Neural cell (in vitro differentiated cells): ENCODE data around the gene MYLK. TPM values are rescaled to one million over a fixed set of nuclear protein-coding genes. Genes with fewer than 3 reads are reported as not detected.

Source experiments
- H2AFZ ChIP-seq: fragments of 200-600, 300-800 bp; sonication (generic), shearing (Covaris generic); 2 replicates; pipeline ENCODE4 v1.6.0; 2014; ENCODE audit warnings: low read depth, mild to moderate bottlenecking, antibody characterized with exemption, low read length, moderate library complexity
- H3F3A ChIP-seq: fragments of 200-600 bp; shearing (Covaris generic); 2 replicates; pipeline ENCODE4 v1.6.1; 2016; ENCODE audit warnings: mild to moderate bottlenecking, moderate library complexity, mixed read lengths, antibody characterized with exemption, low read length; ENCODE audit not compliant: insufficient read depth, poor library complexity, severe bottlenecking
- H3K27ac ChIP-seq: fragments of 200-600, 300-800 bp; sonication (generic), shearing (Covaris generic); 2 replicates; pipeline ENCODE4 v1.5.1; 2014; ENCODE audit warnings: mild to moderate bottlenecking, low read length, moderate library complexity
- H3K27me3 ChIP-seq: fragments of 300-800, 200-600 bp; sonication (generic), shearing (Covaris generic); 2 replicates; pipeline ENCODE4 v1.6.0; 2014; ENCODE audit warnings: mild to moderate bottlenecking, low read depth, low read length, moderate library complexity; ENCODE audit not compliant: insufficient read depth
- H3K36me3 ChIP-seq: fragments of 300-800, 200-600 bp; sonication (generic), shearing (Covaris generic); 2 replicates; pipeline ENCODE4 v1.5.1; 2014; ENCODE audit warnings: mild to moderate bottlenecking, antibody characterized with exemption, low read length, moderate library complexity; ENCODE audit not compliant: insufficient read depth
- H3K4me2 ChIP-seq: fragments of 300-800, 200-600 bp; sonication (generic), shearing (Covaris generic); 2 replicates; pipeline ENCODE4 v1.6.0; 2014; ENCODE audit warnings: mild to moderate bottlenecking, low read length
- H3K4me3 ChIP-seq: fragments of 300-800, 200-600 bp; sonication (generic), shearing (Covaris generic); 2 replicates; pipeline ENCODE4 v1.5.1; 2014; ENCODE audit warnings: mild to moderate bottlenecking, low read length, moderate library complexity
- H3K79me2 ChIP-seq: fragments of 200-600 bp; shearing (Covaris generic); replicated peaks from 2 replicates; pipeline ENCODE4 v1.6.0; 2014; ENCODE audit warnings: mild to moderate bottlenecking, low read length, moderate library complexity; ENCODE audit not compliant: insufficient read depth
- H3K9ac ChIP-seq: fragments of 300-800, 200-600 bp; sonication (generic), shearing (Covaris generic); 2 replicates; pipeline ENCODE4 v1.6.1; 2016; ENCODE audit warnings: mild to moderate bottlenecking, low read length, mixed read lengths
- H3K9me2 ChIP-seq: fragments of 200-600 bp; shearing (Covaris generic); 2 replicates; pipeline ENCODE4 v1.6.1; 2016; ENCODE audit warnings: mild to moderate bottlenecking, low read length, mixed read lengths; ENCODE audit not compliant: insufficient read depth
- H3K9me3 ChIP-seq: fragments of 200-600, 300-800 bp; sonication (generic), shearing (Covaris generic); 2 replicates; pipeline ENCODE4 v1.6.1; 2016; ENCODE audit warnings: mild to moderate bottlenecking, mixed run types, low read length, moderate library complexity, mixed read lengths
- H4K20me1 ChIP-seq: fragments of 200-600 bp; shearing (Covaris generic); 2 replicates; pipeline ENCODE4 v1.6.1; 2016; ENCODE audit warnings: mild to moderate bottlenecking, mixed run types; ENCODE audit not compliant: insufficient read depth
- EP300 ChIP-seq: fragments of 450-650 bp; conservative IDR thresholded peaks from 2 replicates; pipeline ENCODE4 v1.6.1; 2014; ENCODE audit warnings: antibody characterized with exemption, mild to moderate bottlenecking, moderate library complexity; ENCODE audit not compliant: poor library complexity, severe bottlenecking
- EZH2 ChIP-seq: fragments of 200-600, 300-800 bp; shearing (Covaris generic), sonication (generic); IDR thresholded peaks from 2 replicates; pipeline ENCODE4 v1.6.1; 2014; ENCODE audit warnings: antibody characterized with exemption, low read length, borderline replicate concordance, mild to moderate bottlenecking; ENCODE audit not compliant: insufficient read depth, poor library complexity, severe bottlenecking
- MXI1 ChIP-seq: fragments of 450-650 bp; conservative IDR thresholded peaks from 2 replicates; pipeline ENCODE4 v1.6.1; 2014; ENCODE audit warnings: antibody characterized with exemption, mild to moderate bottlenecking; ENCODE audit not compliant: poor library complexity, severe bottlenecking
- POLR2AphosphoS5 ChIP-seq: IDR thresholded peaks from 2 replicates; pipeline ENCODE4 v1.6.1; 2012
- RAD21 ChIP-seq: fragments of 450-650 bp; conservative IDR thresholded peaks from 2 replicates; pipeline ENCODE4 v1.6.1; 2014; ENCODE audit warnings: antibody characterized with exemption, mild to moderate bottlenecking, moderate library complexity
- SMC3 ChIP-seq: fragments of 450-650 bp; conservative IDR thresholded peaks from 2 replicates; pipeline ENCODE4 v1.6.1; 2014; ENCODE audit warnings: antibody characterized with exemption, mild to moderate bottlenecking, moderate library complexity; ENCODE audit not compliant: poor library complexity
- TAF1 ChIP-seq: IDR thresholded peaks from 2 replicates; pipeline ENCODE4 v1.6.1; 2012; ENCODE audit warnings: low read depth
- polyA plus RNA-seq: library from polyadenylated mRNA; depleted of rRNA; stranded (reverse); fragments of >200 nt; gene quantifications from 2 replicates; pipeline ENCODE4 v1.2.3, GENCODE V29; 2014
- TF ChIP-seq, protein P1 (sequence below): fragments of 450-650 bp; IDR thresholded peaks from 2 replicates; pipeline ENCODE4 v1.5.1; 2014; ENCODE audit warnings: antibody characterized with exemption, mild to moderate bottlenecking, moderate library complexity; ENCODE audit not compliant: poor library complexity, severe bottlenecking
- TF ChIP-seq, protein P2 (sequence below): IDR thresholded peaks from 2 replicates; pipeline ENCODE4 v1.6.1; 2012; ENCODE audit warnings: borderline replicate concordance

Gene MYLK
- polyA plus RNA-seq, 1 donor from 2014 or later, result 0.43 TPM

DNA sequence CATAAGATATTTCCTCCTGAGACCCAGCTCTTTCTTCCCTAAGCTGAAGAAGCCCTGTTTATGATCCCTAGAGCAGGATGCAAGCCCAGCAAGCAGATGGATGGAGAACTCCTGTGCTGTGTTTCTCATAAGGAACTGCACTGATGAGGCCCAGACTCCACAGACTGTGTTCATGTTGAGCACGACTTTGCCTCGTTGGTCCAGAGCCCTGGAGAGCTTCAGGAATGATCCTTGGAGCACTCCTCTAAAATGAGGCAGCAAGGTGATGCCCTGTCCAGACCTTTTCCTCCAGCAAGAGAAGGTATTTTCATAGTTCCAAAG is 83.8 kb downstream of the MYLK start:
- Histone ChIP-seq H3K79me2 (no peaks in the 10 kb centered on the region), H4K20me1 (no peaks in the 10 kb centered on the region), H3K4me2 (no peak overlapping the region), H3K4me3 (no peak overlapping the region), H3K9ac (no peak overlapping the region), H3K36me3 (no peaks in the 10 kb centered on the region), H3K27me3 (no peaks in the 10 kb centered on the region), H3K9me3 (no peaks in the 10 kb centered on the region), H2AFZ (no peak overlapping the region), H3K27ac (no peak overlapping the region), H3K9me2 (no peaks in the 10 kb centered on the region), H3F3A (no peaks in the 10 kb centered on the region)
- TF ChIP-seq TAF1 (no peak), EZH2 (no peak), MXI1 (no peak), RAD21 (no peak), SMC3 (no peak)
- TF ChIP-seq, protein P1, sequence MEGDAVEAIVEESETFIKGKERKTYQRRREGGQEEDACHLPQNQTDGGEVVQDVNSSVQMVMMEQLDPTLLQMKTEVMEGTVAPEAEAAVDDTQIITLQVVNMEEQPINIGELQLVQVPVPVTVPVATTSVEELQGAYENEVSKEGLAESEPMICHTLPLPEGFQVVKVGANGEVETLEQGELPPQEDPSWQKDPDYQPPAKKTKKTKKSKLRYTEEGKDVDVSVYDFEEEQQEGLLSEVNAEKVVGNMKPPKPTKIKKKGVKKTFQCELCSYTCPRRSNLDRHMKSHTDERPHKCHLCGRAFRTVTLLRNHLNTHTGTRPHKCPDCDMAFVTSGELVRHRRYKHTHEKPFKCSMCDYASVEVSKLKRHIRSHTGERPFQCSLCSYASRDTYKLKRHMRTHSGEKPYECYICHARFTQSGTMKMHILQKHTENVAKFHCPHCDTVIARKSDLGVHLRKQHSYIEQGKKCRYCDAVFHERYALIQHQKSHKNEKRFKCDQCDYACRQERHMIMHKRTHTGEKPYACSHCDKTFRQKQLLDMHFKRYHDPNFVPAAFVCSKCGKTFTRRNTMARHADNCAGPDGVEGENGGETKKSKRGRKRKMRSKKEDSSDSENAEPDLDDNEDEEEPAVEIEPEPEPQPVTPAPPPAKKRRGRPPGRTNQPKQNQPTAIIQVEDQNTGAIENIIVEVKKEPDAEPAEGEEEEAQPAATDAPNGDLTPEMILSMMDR, result no peak
- TF ChIP-seq, protein P2, sequence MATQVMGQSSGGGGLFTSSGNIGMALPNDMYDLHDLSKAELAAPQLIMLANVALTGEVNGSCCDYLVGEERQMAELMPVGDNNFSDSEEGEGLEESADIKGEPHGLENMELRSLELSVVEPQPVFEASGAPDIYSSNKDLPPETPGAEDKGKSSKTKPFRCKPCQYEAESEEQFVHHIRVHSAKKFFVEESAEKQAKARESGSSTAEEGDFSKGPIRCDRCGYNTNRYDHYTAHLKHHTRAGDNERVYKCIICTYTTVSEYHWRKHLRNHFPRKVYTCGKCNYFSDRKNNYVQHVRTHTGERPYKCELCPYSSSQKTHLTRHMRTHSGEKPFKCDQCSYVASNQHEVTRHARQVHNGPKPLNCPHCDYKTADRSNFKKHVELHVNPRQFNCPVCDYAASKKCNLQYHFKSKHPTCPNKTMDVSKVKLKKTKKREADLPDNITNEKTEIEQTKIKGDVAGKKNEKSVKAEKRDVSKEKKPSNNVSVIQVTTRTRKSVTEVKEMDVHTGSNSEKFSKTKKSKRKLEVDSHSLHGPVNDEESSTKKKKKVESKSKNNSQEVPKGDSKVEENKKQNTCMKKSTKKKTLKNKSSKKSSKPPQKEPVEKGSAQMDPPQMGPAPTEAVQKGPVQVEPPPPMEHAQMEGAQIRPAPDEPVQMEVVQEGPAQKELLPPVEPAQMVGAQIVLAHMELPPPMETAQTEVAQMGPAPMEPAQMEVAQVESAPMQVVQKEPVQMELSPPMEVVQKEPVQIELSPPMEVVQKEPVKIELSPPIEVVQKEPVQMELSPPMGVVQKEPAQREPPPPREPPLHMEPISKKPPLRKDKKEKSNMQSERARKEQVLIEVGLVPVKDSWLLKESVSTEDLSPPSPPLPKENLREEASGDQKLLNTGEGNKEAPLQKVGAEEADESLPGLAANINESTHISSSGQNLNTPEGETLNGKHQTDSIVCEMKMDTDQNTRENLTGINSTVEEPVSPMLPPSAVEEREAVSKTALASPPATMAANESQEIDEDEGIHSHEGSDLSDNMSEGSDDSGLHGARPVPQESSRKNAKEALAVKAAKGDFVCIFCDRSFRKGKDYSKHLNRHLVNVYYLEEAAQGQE, result no peak

DNA sequence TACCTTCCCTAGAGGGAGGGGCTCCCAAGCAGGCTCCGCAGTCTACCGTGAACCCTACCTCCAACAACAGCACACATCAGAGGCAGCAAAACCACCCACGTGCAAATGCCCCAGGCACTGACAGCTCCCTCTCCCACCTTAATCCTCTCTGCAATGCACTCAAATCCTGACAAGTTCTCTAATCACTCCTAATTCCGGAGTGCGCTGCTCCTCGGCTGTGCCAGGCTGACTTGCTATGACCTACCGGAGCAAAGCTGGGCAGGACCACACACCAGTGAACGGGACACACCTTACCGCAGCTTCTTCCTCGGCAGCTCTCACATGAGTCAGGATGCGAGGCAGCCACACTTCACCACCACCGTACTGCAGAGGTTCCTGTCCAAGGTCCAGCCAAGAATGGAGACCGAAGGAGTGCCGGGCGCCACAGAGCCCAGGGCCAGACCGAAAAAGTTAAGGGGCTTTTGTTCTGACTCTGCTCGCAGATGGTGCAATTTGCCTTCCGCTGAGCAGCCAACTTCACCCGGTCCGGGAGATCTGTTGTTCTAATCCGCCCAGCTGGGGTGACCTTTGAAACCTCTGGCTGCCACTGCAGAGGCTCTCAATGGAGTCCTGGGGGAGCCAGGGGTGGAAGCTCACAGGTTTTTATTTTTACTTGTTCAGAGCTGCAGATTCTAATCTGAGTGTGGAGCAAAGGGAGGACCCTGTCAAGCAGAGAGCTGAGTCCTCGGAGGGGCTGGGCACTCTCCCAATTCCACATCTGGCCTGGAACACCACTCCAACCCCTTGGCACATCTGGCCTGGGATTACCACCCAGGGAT is 84.4 kb downstream of the MYLK start:
- Histone ChIP-seq H3K9ac (no peak overlapping the region), H3K9me3 (no peaks in the 10 kb centered on the region), H3K36me3 (no peaks in the 10 kb centered on the region), H2AFZ (no peak overlapping the region), H3K9me2 (no peaks in the 10 kb centered on the region), H3F3A (no peaks in the 10 kb centered on the region), H3K4me2 (no peak overlapping the region), H3K4me3 (no peak overlapping the region), H3K27me3 (no peaks in the 10 kb centered on the region), H3K27ac (no peak overlapping the region), H3K79me2 (no peaks in the 10 kb centered on the region), H4K20me1 (no peaks in the 10 kb centered on the region)
- TF ChIP-seq TAF1 (no peak), MXI1 (no peak), EZH2 (no peak), POLR2AphosphoS5 (no peak), RAD21 (no peak), SMC3 (no peak), EP300 (no peak)
- TF ChIP-seq, protein P2, result no peak
- TF ChIP-seq, protein P1, result no peak
